ENCODE results near the gene PSMC2. TPM values are rescaled to one million over a fixed set of nuclear protein-coding genes. Genes with fewer than 3 reads are reported as not detected.

The PSMC2 gene
- total and polyA plus RNA-seq, 10 of the 15 experiments (the other 5 are each of a cell fraction or from before 2014, with no cell fraction given) = 117 to 347 (median 220) TPM

- TF ChIP-seq CTCF (IDR thresholded peaks at IDR 0.05 in 2 of 3, conservative IDR thresholded peaks at IDR 0.05 in 1 of 3; ENCODE audit: control insufficient read depth in 2 of 3, extremely low read depth in 1 of 3, insufficient read depth in 1 of 3, low read depth in 3 of 3, low read length in 3 of 3) (no peak), TCF12 (IDR thresholded peaks at IDR 0.05; ENCODE audit: low read depth, low read length) (no peak), SUZ12 (IDR thresholded peaks at IDR 0.05; ENCODE audit: unreplicated experiment) (no peak), PKNOX1 (IDR thresholded peaks at IDR 0.05) (no peak), TBL1XR1 (IDR thresholded peaks at IDR 0.05; ENCODE audit: low read depth, low read length) (no peak), NRF1 (conservative IDR thresholded peaks at IDR 0.05; ENCODE audit: low read depth, low read length) (no peak), TCF3 (IDR thresholded peaks at IDR 0.05; ENCODE audit: borderline replicate concordance, insufficient read depth, low read depth, low read length) (no peak)
These were observed 26.6 kb downstream of the PSMC2 start (continued) for GRCh38 chr7:103373866-103374643.
